Measurements from ENCODE around the gene CTNND2. TPM values are rescaled to one million over a fixed set of nuclear protein-coding genes. Genes with fewer than 3 reads are reported as not detected.
"Not testable (repeated sequence)": the region's sequence is repeated elsewhere in the genome, so short reads cannot be mapped to it uniquely, and the experiment has no call there.

Gene CTNND2
- total RNA-seq, 1 donor from 2014 or later: 143 TPM

GRCh38 chr5:11640158-11640873 is 263.9 kb downstream of the CTNND2 start:
- DNase-seq (ENCODE audit: low spot score, unreplicated experiment): no peak
- TF ChIP-seq CTCF (IDR thresholded peaks at IDR 0.05; ENCODE audit: unreplicated experiment): no peak
- H3K27me3 Mint-ChIP-seq: no peaks in the 10 kb centered on the region
- no peaks in the 10 kb centered on the region for H3K36me3 Mint-ChIP-seq (ENCODE audit: insufficient read depth)
- H3K4me1 Mint-ChIP-seq (ENCODE audit: low read depth): no peaks in the 10 kb centered on the region
- H3K9me3 Mint-ChIP-seq (ENCODE audit: low read depth): no peaks in the 10 kb centered on the region
- no peak overlapping the region for H3K27ac Mint-ChIP-seq
- H3K4me3 Mint-ChIP-seq (ENCODE audit: low read depth): no peak overlapping the region

GRCh38 chr5:11622785-11623184 is 281.5 kb downstream of the CTNND2 start:
- TF ChIP-seq CTCF (IDR thresholded peaks at IDR 0.05; ENCODE audit: unreplicated experiment): no peak
- no peak overlapping the region for H3K4me3 Mint-ChIP-seq (ENCODE audit: low read depth)
- H3K27ac Mint-ChIP-seq: no peak overlapping the region
- H3K4me1 Mint-ChIP-seq (ENCODE audit: low read depth): peaks cover 5% of the 10 kb centered on the region
- no peaks in the 10 kb centered on the region for H3K27me3 Mint-ChIP-seq
- peaks cover 11% of the 10 kb centered on the region for H3K9me3 Mint-ChIP-seq (ENCODE audit: low read depth)
- peaks cover 8% of the 10 kb centered on the region for H3K36me3 Mint-ChIP-seq (ENCODE audit: insufficient read depth)
- no peak for DNase-seq (ENCODE audit: low spot score, unreplicated experiment)

GRCh38 chr5:11620172-11620571 is 284.1 kb downstream of the CTNND2 start:
- Mint-ChIP-seq H3K4me3 (ENCODE audit: low read depth) (no peak overlapping the region), H3K27me3 (no peaks in the 10 kb centered on the region), H3K36me3 (ENCODE audit: insufficient read depth) (peaks cover 8% of the 10 kb centered on the region), H3K9me3 (ENCODE audit: low read depth) (peaks cover 9% of the 10 kb centered on the region), H3K4me1 (ENCODE audit: low read depth) (peaks cover 5% of the 10 kb centered on the region), H3K27ac (no peak overlapping the region)
- no peak for TF ChIP-seq CTCF (IDR thresholded peaks at IDR 0.05; ENCODE audit: unreplicated experiment)
- DNase-seq (ENCODE audit: low spot score, unreplicated experiment): no peak

- H3K9me3 Mint-ChIP-seq (ENCODE audit: low read depth): peaks cover 6% of the 10 kb centered on the region
- H3K36me3 Mint-ChIP-seq (ENCODE audit: insufficient read depth): peaks cover 7% of the 10 kb centered on the region
- peaks cover 5% of the 10 kb centered on the region for H3K4me1 Mint-ChIP-seq (ENCODE audit: low read depth)
- TF ChIP-seq CTCF (IDR thresholded peaks at IDR 0.05; ENCODE audit: unreplicated experiment): peak; percentile 36
- no peaks in the 10 kb centered on the region for H3K27me3 Mint-ChIP-seq
- H3K27ac Mint-ChIP-seq: no peak overlapping the region
- DNase-seq (ENCODE audit: low spot score, unreplicated experiment): no peak
- no peak overlapping the region for H3K4me3 Mint-ChIP-seq (ENCODE audit: low read depth)
These were observed 284.8 kb downstream of the CTNND2 start for GRCh38 chr5:11619339-11620024.

GRCh38 chr5:11617080-11617479 is 287.2 kb downstream of the CTNND2 start:
- no peak overlapping the region for H3K27ac Mint-ChIP-seq
- no peak for TF ChIP-seq CTCF (IDR thresholded peaks at IDR 0.05; ENCODE audit: unreplicated experiment)

GRCh38 chr5:11616624-11617023 is 287.6 kb downstream of the CTNND2 start:
- H3K4me3 Mint-ChIP-seq (ENCODE audit: low read depth); H3K9me3 Mint-ChIP-seq (ENCODE audit: low read depth); H3K27me3 Mint-ChIP-seq; H3K36me3 Mint-ChIP-seq (ENCODE audit: insufficient read depth); DNase-seq (ENCODE audit: low spot score, unreplicated experiment); H3K4me1 Mint-ChIP-seq (ENCODE audit: low read depth): not testable (repeated sequence)
- H3K27ac Mint-ChIP-seq: peak overlapping the region; percentile 62

More at GRCh38 chr5:11617080-11617479, 287.2 kb downstream of the CTNND2 start:
- no peaks in the 10 kb centered on the region for H3K27me3 Mint-ChIP-seq
- H3K4me3 Mint-ChIP-seq (ENCODE audit: low read depth): no peak overlapping the region
- H3K36me3 Mint-ChIP-seq (ENCODE audit: insufficient read depth): no peaks in the 10 kb centered on the region
- DNase-seq (ENCODE audit: low spot score, unreplicated experiment): no peak
- peaks cover 5% of the 10 kb centered on the region for H3K4me1 Mint-ChIP-seq (ENCODE audit: low read depth)
- no peaks in the 10 kb centered on the region for H3K9me3 Mint-ChIP-seq (ENCODE audit: low read depth)

Data from progenitor cell of endocrine pancreas (in vitro differentiated cells).